GM12892 (cell line): Measurements from ENCODE around the gene CST8.

Source experiments
- POLR2A ChIP-seq: IDR thresholded peaks from 2 replicates; pipeline ENCODE4 v1.6.1; 2011; ENCODE audit warnings: low read depth, low read length, control low read depth
- POLR2AphosphoS5 ChIP-seq: IDR thresholded peaks from 2 replicates; pipeline ENCODE4 v1.6.1; 2011; ENCODE audit warnings: low read depth, low read length, control low read depth
- TAF1 ChIP-seq: IDR thresholded peaks from 2 replicates; pipeline ENCODE4 v1.6.1; 2011; ENCODE audit warnings: low read depth, mild to moderate bottlenecking, control low read depth, low read length, borderline replicate concordance

DNA sequence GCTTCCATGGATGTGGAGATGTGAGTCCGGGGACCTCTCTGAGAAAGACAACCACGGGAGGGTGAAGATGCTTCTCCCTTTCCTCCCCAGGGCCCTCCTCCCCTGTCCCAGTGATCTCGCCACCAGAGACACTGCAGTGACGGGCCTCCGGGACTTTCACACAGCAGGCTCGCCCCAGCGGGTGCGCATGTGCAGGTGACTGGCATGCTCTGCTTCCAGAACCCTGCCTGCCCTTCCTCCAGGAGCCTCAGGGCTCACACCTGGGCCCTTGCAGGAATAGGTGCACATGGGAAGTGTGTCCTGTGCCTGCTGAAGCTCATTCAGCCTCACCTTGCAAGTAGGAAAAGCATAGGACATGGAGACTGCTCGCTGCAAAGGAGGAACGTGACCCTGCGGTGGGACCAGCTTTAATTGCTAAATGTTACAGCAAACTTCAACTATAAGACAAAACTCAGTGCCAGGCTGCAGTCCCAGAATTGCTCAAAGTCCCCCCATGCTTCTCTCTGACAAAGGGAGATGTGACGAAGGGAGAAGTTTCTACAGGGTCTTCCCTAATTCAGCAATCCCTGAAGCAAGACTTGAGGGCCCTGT lies 19.2 kb downstream of the CST8 start:
- no peak for TF ChIP-seq POLR2A
- no peak for TF ChIP-seq TAF1
- no peak for TF ChIP-seq POLR2AphosphoS5
